Measurements from ENCODE around the gene SLC30A1.

DNA sequence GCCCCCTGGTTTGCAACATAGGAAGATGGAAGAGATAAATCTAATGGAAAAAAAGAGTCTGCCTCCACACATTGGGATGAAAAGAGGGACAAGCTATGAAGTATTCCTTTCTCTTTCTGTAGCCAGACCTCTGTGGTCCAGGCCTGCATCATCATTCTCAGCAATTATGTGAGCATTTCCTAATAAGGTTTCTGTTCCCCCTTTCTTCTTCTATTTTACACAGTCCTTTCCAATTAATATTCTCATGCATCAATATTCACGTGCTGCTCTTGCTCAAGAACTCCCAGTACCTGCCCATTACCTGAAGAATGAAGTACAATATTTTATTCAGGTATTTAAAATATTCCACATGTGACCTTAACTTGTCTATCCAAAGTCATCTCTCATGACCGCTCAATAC, 8.2 kb upstream of the SLC30A1 start:
- no peak for TF ChIP-seq EZH2phosphoT487 (IDR thresholded peaks at IDR 0.05; ENCODE audit: borderline replicate concordance)
- TF ChIP-seq, protein P1, sequence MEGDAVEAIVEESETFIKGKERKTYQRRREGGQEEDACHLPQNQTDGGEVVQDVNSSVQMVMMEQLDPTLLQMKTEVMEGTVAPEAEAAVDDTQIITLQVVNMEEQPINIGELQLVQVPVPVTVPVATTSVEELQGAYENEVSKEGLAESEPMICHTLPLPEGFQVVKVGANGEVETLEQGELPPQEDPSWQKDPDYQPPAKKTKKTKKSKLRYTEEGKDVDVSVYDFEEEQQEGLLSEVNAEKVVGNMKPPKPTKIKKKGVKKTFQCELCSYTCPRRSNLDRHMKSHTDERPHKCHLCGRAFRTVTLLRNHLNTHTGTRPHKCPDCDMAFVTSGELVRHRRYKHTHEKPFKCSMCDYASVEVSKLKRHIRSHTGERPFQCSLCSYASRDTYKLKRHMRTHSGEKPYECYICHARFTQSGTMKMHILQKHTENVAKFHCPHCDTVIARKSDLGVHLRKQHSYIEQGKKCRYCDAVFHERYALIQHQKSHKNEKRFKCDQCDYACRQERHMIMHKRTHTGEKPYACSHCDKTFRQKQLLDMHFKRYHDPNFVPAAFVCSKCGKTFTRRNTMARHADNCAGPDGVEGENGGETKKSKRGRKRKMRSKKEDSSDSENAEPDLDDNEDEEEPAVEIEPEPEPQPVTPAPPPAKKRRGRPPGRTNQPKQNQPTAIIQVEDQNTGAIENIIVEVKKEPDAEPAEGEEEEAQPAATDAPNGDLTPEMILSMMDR (conservative IDR thresholded peaks at IDR 0.05; ENCODE audit: low read length): no peak
